ENCODE data around the gene RBM44.
"Not testable (repeated sequence)": the region's sequence is repeated elsewhere in the genome, so short reads cannot be mapped to it uniquely, and the experiment has no call there.

RBM44 gene

GRCh38 chr2:237860273-237860935, 61.8 kb downstream of the RBM44 start:
- DNase-seq (ENCODE audit: insufficient read length) (no peak), FAIRE-seq (no peak)
- TF ChIP-seq POLR2A (IDR thresholded peaks at IDR 0.05; ENCODE audit: low read depth, low read length) (no peak), TAF1 (IDR thresholded peaks at IDR 0.05; ENCODE audit: borderline replicate concordance, low read depth, low read length) (no peak), POLR2AphosphoS5 (IDR thresholded peaks at IDR 0.05; ENCODE audit: low read depth, low read length) (no peak)

- no peak for DNase-seq (ENCODE audit: insufficient read length)
- no peak for FAIRE-seq
- TF ChIP-seq POLR2AphosphoS5 (IDR thresholded peaks at IDR 0.05; ENCODE audit: low read depth, low read length) (no peak), TAF1 (IDR thresholded peaks at IDR 0.05; ENCODE audit: borderline replicate concordance, low read depth, low read length) (no peak), POLR2A (IDR thresholded peaks at IDR 0.05; ENCODE audit: low read depth, low read length) (no peak)
These were observed 63.4 kb downstream of the RBM44 start for GRCh38 chr2:237861875-237862527.

GRCh38 chr2:237862528-237862895, 63.9 kb downstream of the RBM44 start:
- FAIRE-seq (no peak), DNase-seq (ENCODE audit: insufficient read length) (no peak)
- TF ChIP-seq POLR2AphosphoS5 (IDR thresholded peaks at IDR 0.05; ENCODE audit: low read depth, low read length) (no peak), TAF1 (IDR thresholded peaks at IDR 0.05; ENCODE audit: borderline replicate concordance, low read depth, low read length) (no peak), POLR2A (IDR thresholded peaks at IDR 0.05; ENCODE audit: low read depth, low read length) (no peak)

- TF ChIP-seq POLR2A (IDR thresholded peaks at IDR 0.05; ENCODE audit: low read depth, low read length): no peak
- TF ChIP-seq TAF1 (IDR thresholded peaks at IDR 0.05; ENCODE audit: borderline replicate concordance, low read depth, low read length): no peak
- no peak for TF ChIP-seq POLR2AphosphoS5 (IDR thresholded peaks at IDR 0.05; ENCODE audit: low read depth, low read length)
- DNase-seq (ENCODE audit: insufficient read length) (peak; percentile 11), FAIRE-seq (no peak)
These were observed 64.5 kb downstream of the RBM44 start for GRCh38 chr2:237863102-237863511.

GRCh38 chr2:237863689-237864443, 65.3 kb downstream of the RBM44 start:
- TF ChIP-seq POLR2A (IDR thresholded peaks at IDR 0.05; ENCODE audit: low read depth, low read length): no peak
- no peak for TF ChIP-seq POLR2AphosphoS5 (IDR thresholded peaks at IDR 0.05; ENCODE audit: low read depth, low read length)
- no peak for TF ChIP-seq TAF1 (IDR thresholded peaks at IDR 0.05; ENCODE audit: borderline replicate concordance, low read depth, low read length)
- FAIRE-seq (no peak), DNase-seq (ENCODE audit: insufficient read length) (peak; percentile 6)

- FAIRE-seq (no peak), DNase-seq (ENCODE audit: insufficient read length) (peak; percentile 17)
- TF ChIP-seq TAF1 (IDR thresholded peaks at IDR 0.05; ENCODE audit: borderline replicate concordance, low read depth, low read length) (no peak), POLR2A (IDR thresholded peaks at IDR 0.05; ENCODE audit: low read depth, low read length) (no peak), POLR2AphosphoS5 (IDR thresholded peaks at IDR 0.05; ENCODE audit: low read depth, low read length) (no peak)
These were observed 65.9 kb downstream of the RBM44 start for GRCh38 chr2:237864444-237864931.

GRCh38 chr2:237864940-237865622, 66.5 kb downstream of the RBM44 start:
- DNase-seq (ENCODE audit: insufficient read length) (no peak), FAIRE-seq (no peak)
- no peak for TF ChIP-seq TAF1 (IDR thresholded peaks at IDR 0.05; ENCODE audit: borderline replicate concordance, low read depth, low read length)
- no peak for TF ChIP-seq POLR2AphosphoS5 (IDR thresholded peaks at IDR 0.05; ENCODE audit: low read depth, low read length)
- no peak for TF ChIP-seq POLR2A (IDR thresholded peaks at IDR 0.05; ENCODE audit: low read depth, low read length)

GRCh38 chr2:237865623-237866041, 67.1 kb downstream of the RBM44 start:
- FAIRE-seq (no peak), DNase-seq (ENCODE audit: insufficient read length) (peak; percentile 7)
- no peak for TF ChIP-seq POLR2A (IDR thresholded peaks at IDR 0.05; ENCODE audit: low read depth, low read length)
- TF ChIP-seq TAF1 (IDR thresholded peaks at IDR 0.05; ENCODE audit: borderline replicate concordance, low read depth, low read length): no peak
- no peak for TF ChIP-seq POLR2AphosphoS5 (IDR thresholded peaks at IDR 0.05; ENCODE audit: low read depth, low read length)

- no peak for FAIRE-seq
- DNase-seq (ENCODE audit: insufficient read length): no peak
- TF ChIP-seq POLR2AphosphoS5 (IDR thresholded peaks at IDR 0.05; ENCODE audit: low read depth, low read length): no peak
- no peak for TF ChIP-seq POLR2A (IDR thresholded peaks at IDR 0.05; ENCODE audit: low read depth, low read length)
- no peak for TF ChIP-seq TAF1 (IDR thresholded peaks at IDR 0.05; ENCODE audit: borderline replicate concordance, low read depth, low read length)
These were observed 67.6 kb downstream of the RBM44 start for GRCh38 chr2:237866101-237866621.

- no peak for TF ChIP-seq POLR2A (IDR thresholded peaks at IDR 0.05; ENCODE audit: low read depth, low read length)
- no peak for TF ChIP-seq TAF1 (IDR thresholded peaks at IDR 0.05; ENCODE audit: borderline replicate concordance, low read depth, low read length)
- no peak for TF ChIP-seq POLR2AphosphoS5 (IDR thresholded peaks at IDR 0.05; ENCODE audit: low read depth, low read length)
- DNase-seq (ENCODE audit: insufficient read length): no peak
- FAIRE-seq: no peak
These were observed 68.9 kb downstream of the RBM44 start for GRCh38 chr2:237867465-237867864.

- DNase-seq (ENCODE audit: insufficient read length); FAIRE-seq: not testable (repeated sequence)
These were observed 69.5 kb downstream of the RBM44 start for GRCh38 chr2:237868074-237868473.

Measured in GM12892 (cell line).